K562 (cell line): ENCODE data around the gene MYADML2. TPM values are rescaled to one million over a fixed set of nuclear protein-coding genes. Genes with fewer than 3 reads are reported as not detected.

Experiments
- ATAC-seq: fragments of 200-7000 bp; cut with Tn5 transposase; 3 replicates; pipeline ENCODE4 v1.9.1; 2020; ENCODE audit warnings: moderate library complexity
- BruUV-seq: library from RNA; stranded (reverse); fragments of 400-500 nt; replicated peaks from 2 replicates; lab custom pipeline; 2021; lab: Mats Ljungman, UMichigan
- CTCF ChIA-PET: fragments of 300-600 bp; formaldehyde crosslinking; extraction: SDS; loops from one replicate; lab custom pipeline; 2021; ENCODE audit warnings: low intra/inter-chr PET ratio; lab: Yijun Ruan, JAX
- POLR2A ChIA-PET: fragments of 300-600, 350-650 bp; sonication (Branson Sonifier 250); formaldehyde crosslinking; extraction: SDS; loops from one replicate; lab custom pipeline; 2021; ENCODE audit warnings: antibody characterized with exemption, inconsistent platforms; lab: Yijun Ruan, JAX
- DNase-seq, 4 experiments: peaks; one replicate each; pipeline versions ENCODE4 v3.0.0 to v3.0.0-alpha.2; 2011 to 2018; ENCODE audit warnings: low spot score in 3 of 4, mixed read lengths in 3 of 4; ENCODE audit errors: extremely low read depth in 1 of 4
- FAIRE-seq: peaks from 2 replicates; lab custom pipeline; 2011; peaks lifted over from hg19 to GRCh38; lab: Jason Lieb, UNC
- H2AFZ ChIP-seq: 2 replicates; pipeline ENCODE4 v1.6.0; 2011; ENCODE audit warnings: low read depth, low read length, control low read depth, inconsistent platforms
- H3K27ac ChIP-seq: fragments of 200-600 bp; 3 replicates; pipeline ENCODE4 v1.8.0; 2011; ENCODE audit warnings: low read depth, mild to moderate bottlenecking, control low read depth, inconsistent platforms, low read length, moderate library complexity, mixed read lengths; ENCODE audit errors: extremely low read depth
- H3K27me3 ChIP-seq, 2 experiments: fragments of 300-600 bp in 1 of 2; 2 replicates in 1 of 2; 3 replicates in 1 of 2; pipeline versions ENCODE4 v1.6.0 to v1.8.0; 2011; ENCODE audit warnings: inconsistent platforms in 2 of 2, low read length in 2 of 2, mild to moderate bottlenecking in 1 of 2, mixed read lengths in 1 of 2, moderate library complexity in 1 of 2; ENCODE audit not compliant: control insufficient read depth in 2 of 2, insufficient read depth in 2 of 2
- H3K36me3 ChIP-seq: fragments of 300-600 bp; 3 replicates; pipeline ENCODE4 v1.8.0; 2011; ENCODE audit warnings: mild to moderate bottlenecking, low read length, inconsistent platforms; ENCODE audit not compliant: control insufficient read depth, insufficient read depth
- H3K4me1 ChIP-seq, 2 experiments: fragments of 200-600 bp in 1 of 2; replicated peaks in 1 of 2; 2 replicates in 1 of 2; 3 replicates in 1 of 2; pipeline versions ENCODE4 v1.5.1 to v1.8.0; 2011; ENCODE audit warnings: inconsistent platforms in 2 of 2, low read length in 2 of 2, mild to moderate bottlenecking in 1 of 2, mixed read lengths in 1 of 2, moderate library complexity in 1 of 2; ENCODE audit not compliant: control insufficient read depth in 2 of 2, insufficient read depth in 2 of 2
- H3K4me2 ChIP-seq: 2 replicates; pipeline ENCODE4 v1.6.1; 2011; ENCODE audit warnings: low read length, control low read depth, inconsistent platforms, mixed read lengths; ENCODE audit not compliant: insufficient read depth
- H3K4me3 ChIP-seq: fragments of 200-600 bp; sonication (generic), shearing (Covaris generic); 2 replicates; pipeline ENCODE4 v1.5.1; 2016; ENCODE audit warnings: control low read depth, inconsistent platforms
- H3K79me2 ChIP-seq: fragments of 200-600 bp; 3 replicates; pipeline ENCODE4 v1.8.0; 2011; ENCODE audit warnings: low read length, inconsistent platforms; ENCODE audit not compliant: control insufficient read depth, insufficient read depth
- H3K9ac ChIP-seq, 2 experiments: 2 replicates each; pipeline versions ENCODE4 v1.6.0 to v1.6.1; 2011; ENCODE audit warnings: low read depth in 2 of 2, low read length in 2 of 2, control low read depth in 1 of 2, inconsistent platforms in 1 of 2, mild to moderate bottlenecking in 1 of 2, mixed read lengths in 1 of 2; ENCODE audit not compliant: insufficient read depth in 1 of 2
- H3K9me1 ChIP-seq: one replicate; pipeline ENCODE4 v1.6.0; 2011; ENCODE audit warnings: inconsistent platforms, mild to moderate bottlenecking, low read length, moderate library complexity; ENCODE audit not compliant: control insufficient read depth, insufficient read depth
- H3K9me3 ChIP-seq: replicated peaks from 2 replicates; pipeline ENCODE4 v1.5.1; 2011; ENCODE audit warnings: low read depth, low read length, inconsistent platforms; ENCODE audit not compliant: control insufficient read depth, insufficient read depth
- H4K20me1 ChIP-seq: replicated peaks from 2 replicates; pipeline ENCODE4 v1.6.1; 2011; ENCODE audit warnings: low read length, inconsistent platforms, mixed read lengths; ENCODE audit not compliant: control insufficient read depth, insufficient read depth
- BRF2 ChIP-seq: IDR thresholded peaks from 3 replicates; pipeline ENCODE4 v1.6.1; 2011; ENCODE audit warnings: borderline replicate concordance, mild to moderate bottlenecking; ENCODE audit not compliant: insufficient read length, insufficient read depth
- POLR2G ChIP-seq: fragments of 200-400 bp; formaldehyde crosslinking; IDR thresholded peaks from 2 replicates; pipeline ENCODE4 v1.6.1; 2017; ENCODE audit warnings: low read depth, mild to moderate bottlenecking, antibody characterized with exemption, low read length, moderate library complexity
- RBFOX2 ChIP-seq: fragments of 200-400 bp; formaldehyde crosslinking; IDR thresholded peaks from 2 replicates; pipeline ENCODE4 v1.6.1; 2017; ENCODE audit warnings: low read depth, mild to moderate bottlenecking, low read length, moderate library complexity
- REST ChIP-seq, 2 experiments: fragments of 450-650 bp; formaldehyde crosslinking in 1 of 2; IDR thresholded peaks; 2 replicates each; pipeline versions ENCODE4 v1.4.0 to v1.6.1; 2014 to 2020; ENCODE audit warnings: mild to moderate bottlenecking in 2 of 2, borderline replicate concordance in 1 of 2, low read depth in 1 of 2
- SAFB ChIP-seq: fragments of 200-400 bp; formaldehyde crosslinking; IDR thresholded peaks from 2 replicates; pipeline ENCODE4 v1.6.1; 2017; ENCODE audit warnings: low read depth, low read length, borderline replicate concordance
- WGBS: fragments of 100-300 bp; shearing (Covaris generic); methylation state at CpG from one replicate; pipeline ENCODE4 v1.1.6; 2016; ENCODE audit warnings: low coverage, mixed read lengths; ENCODE audit not compliant: insufficient coverage; ENCODE audit errors: missing lambda C conversion rate; 5-methylcytosine and 5-hydroxymethylcytosine counted together
- in situ Hi-C: fragments of 300-500 bp; cut with MboI; formaldehyde crosslinking; loops from 4 replicates; pipeline ENCODE4 v1.15.0; 2018; ENCODE audit warnings: inconsistent platforms, mixed read lengths
- intact Hi-C: fragments of 100-400 bp; cut with micrococcal nuclease; formaldehyde crosslinking; loops from 2 replicates; pipeline ENCODE4 v1.14.2; 2022
- polyA plus RNA-seq, 8 experiments: library from polyadenylated mRNA; depleted of rRNA in 4 of 8; stranded (reverse) in 5 of 8; unstranded in 3 of 8; fragments of >200 nt; fragmentation: Nextera tagmentation in 2 of 8; fragmentation: Illumina TruSeq in 1 of 8; extraction: Ambion mirVana in 2 of 8; extraction: Trizol in 1 of 8; gene quantifications; 2 replicates each; pipeline versions ENCODE4 v1.2.1 to v1.2.3, GENCODE V29; 2011 to 2014; ENCODE audit warnings: inconsistent platforms in 1 of 8, missing spikeins in 1 of 8
- total RNA-seq, 7 experiments: library from RNA; depleted of rRNA in 6 of 7; stranded (reverse); fragments of >200 nt in 6 of 7; fragmentation: Illumina TruSeq in 2 of 7; extraction: Trizol in 2 of 7; gene quantifications; 2 replicates each; pipeline versions ENCODE4 v1.2.1 to v1.2.3, GENCODE V29; 2011 to 2021; ENCODE audit warnings: low replicate concordance in 1 of 7
- TF ChIP-seq, protein P1 (sequence below): fragments of 450-650 bp; IDR thresholded peaks from 2 replicates; pipeline ENCODE4 v1.7.0; 2016; ENCODE audit warnings: borderline replicate concordance
- TF ChIP-seq, protein P2 (sequence below): fragments of 250-450 bp; sonication (Bioruptor Pico); IDR thresholded peaks from 2 replicates; pipeline ENCODE4 v1.8.0; 2021; ENCODE audit warnings: borderline replicate concordance, mild to moderate bottlenecking, moderate library complexity; ENCODE audit not compliant: poor library complexity, severe bottlenecking

The MYADML2 gene
- total and polyA plus RNA-seq, 9 of the 15 experiments (the other 6 are each of a cell fraction or from before 2014, with no cell fraction given): not detected

GRCh38 chr17:81918832-81919545 is 28.0 kb downstream of the MYADML2 start:
- ChIA-PET CTCF (no interaction called here), POLR2A (interaction anchor here (1.0 kb wide), 1 partner anchor 14 kb away, joined by 4 read pairs; no protein-coding TSS in a partner anchor)
- no peak for ATAC-seq
- TF ChIP-seq POLR2G (0 out of 2 replicates have a peak, but pooled peaks have one; percentile 11), REST (IDR thresholded peaks at IDR 0.05; ENCODE audit: borderline replicate concordance) (no peak), REST (CRISPR knock-in tag; IDR thresholded peaks at IDR 0.05; ENCODE audit: low read depth) (no peak), SAFB (no peak), BRF2 (no peak), RBFOX2 (peak; percentile 27)
- TF ChIP-seq, protein P1, sequence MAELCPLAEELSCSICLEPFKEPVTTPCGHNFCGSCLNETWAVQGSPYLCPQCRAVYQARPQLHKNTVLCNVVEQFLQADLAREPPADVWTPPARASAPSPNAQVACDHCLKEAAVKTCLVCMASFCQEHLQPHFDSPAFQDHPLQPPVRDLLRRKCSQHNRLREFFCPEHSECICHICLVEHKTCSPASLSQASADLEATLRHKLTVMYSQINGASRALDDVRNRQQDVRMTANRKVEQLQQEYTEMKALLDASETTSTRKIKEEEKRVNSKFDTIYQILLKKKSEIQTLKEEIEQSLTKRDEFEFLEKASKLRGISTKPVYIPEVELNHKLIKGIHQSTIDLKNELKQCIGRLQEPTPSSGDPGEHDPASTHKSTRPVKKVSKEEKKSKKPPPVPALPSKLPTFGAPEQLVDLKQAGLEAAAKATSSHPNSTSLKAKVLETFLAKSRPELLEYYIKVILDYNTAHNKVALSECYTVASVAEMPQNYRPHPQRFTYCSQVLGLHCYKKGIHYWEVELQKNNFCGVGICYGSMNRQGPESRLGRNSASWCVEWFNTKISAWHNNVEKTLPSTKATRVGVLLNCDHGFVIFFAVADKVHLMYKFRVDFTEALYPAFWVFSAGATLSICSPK: no peak
- TF ChIP-seq, protein P2, sequence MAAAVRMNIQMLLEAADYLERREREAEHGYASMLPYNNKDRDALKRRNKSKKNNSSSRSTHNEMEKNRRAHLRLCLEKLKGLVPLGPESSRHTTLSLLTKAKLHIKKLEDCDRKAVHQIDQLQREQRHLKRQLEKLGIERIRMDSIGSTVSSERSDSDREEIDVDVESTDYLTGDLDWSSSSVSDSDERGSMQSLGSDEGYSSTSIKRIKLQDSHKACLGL: no peak

More at GRCh38 chr17:81918832-81919545, 28.0 kb downstream of the MYADML2 start:
- in situ Hi-C loops: no loop called here
- peaks cover 39 to 90% of the 10 kb centered on the region in 2 experiments for H3K4me1 ChIP-seq
- peak overlapping the region in 1 of 2 experiments; percentile 73; a peak in 2 of 4 replicates for H3K9ac ChIP-seq
- peaks cover 18% of the 10 kb centered on the region; the same call in 1 of the 2 replicates for H4K20me1 ChIP-seq
- intact Hi-C loops: no loop called here
- H3K36me3 ChIP-seq: peaks cover 68% of the 10 kb centered on the region
- peak in 1 of 4 experiments; percentile 43 for DNase-seq
- no TSS peak for BruUV-seq
- no peak overlapping the region for H3K4me3 ChIP-seq
- no peak overlapping the region for H2AFZ ChIP-seq
- 55% methylated on average over 15 of the region's 15 CpGs for WGBS
- H3K27ac ChIP-seq: peak overlapping the region; percentile 33; the same call in 1 of the 3 replicates
- peaks cover 6% of the 10 kb centered on the region for H3K9me1 ChIP-seq
- H3K9me3 ChIP-seq: no peaks in the 10 kb centered on the region
- H3K4me2 ChIP-seq: peak overlapping the region; percentile 9; the same call in 1 of the 2 replicates
- H3K27me3 ChIP-seq: no peaks in the 10 kb centered on the region
- FAIRE-seq: peak; percentile 61
- H3K79me2 ChIP-seq: peaks cover 81% of the 10 kb centered on the region
